Stimulated activated CD4-positive, alpha-beta T cell treated with anti-CD3 and anti-CD28 coated beads, TNF-alpha, amount 100 ng/mL, for 48 hours (primary cell): ENCODE data around the gene KCNB1.

ENCODE experiments used
- DNase-seq, 3 donors: peaks; one replicate each; pipeline ENCODE4 v3.0.0-alpha.2; 2020; ENCODE audit warnings: low read depth in 3 of 3

Gene KCNB1

DNA sequence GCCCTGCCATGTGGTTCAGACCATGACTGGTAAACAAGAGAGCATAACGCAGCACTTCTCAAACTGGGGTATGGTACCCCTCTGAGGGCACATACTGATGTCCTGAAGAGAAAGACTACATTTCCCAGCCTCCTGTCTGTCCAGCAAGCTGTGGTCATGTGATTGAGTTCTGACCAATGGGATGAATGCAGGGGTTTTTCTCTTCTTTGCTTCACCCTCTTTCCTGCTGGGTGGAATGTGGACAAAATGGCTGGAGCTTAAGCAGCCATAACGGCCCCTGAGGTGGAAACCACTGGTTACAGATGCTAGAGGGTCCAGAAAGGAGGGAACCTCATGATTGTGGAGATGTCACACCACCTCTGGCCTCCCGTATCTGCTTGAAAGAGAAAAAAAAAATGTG, 19.4 kb upstream of the KCNB1 start:
- DNase-seq = no peak

DNA sequence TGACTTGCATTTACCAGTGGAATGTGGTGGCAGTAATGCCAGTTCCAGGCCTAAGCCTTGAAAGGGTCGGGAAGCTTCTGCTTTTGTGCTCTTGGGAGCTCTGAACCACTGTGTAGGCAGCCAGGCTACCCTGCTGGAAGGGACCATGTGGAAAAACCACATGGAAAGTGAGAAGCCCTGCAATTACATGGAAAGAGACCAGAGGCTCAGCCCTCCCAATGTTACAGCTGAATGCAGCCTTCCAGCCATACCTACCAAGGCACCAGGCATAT, 14.9 kb upstream of the KCNB1 start:
- no peak for DNase-seq

DNA sequence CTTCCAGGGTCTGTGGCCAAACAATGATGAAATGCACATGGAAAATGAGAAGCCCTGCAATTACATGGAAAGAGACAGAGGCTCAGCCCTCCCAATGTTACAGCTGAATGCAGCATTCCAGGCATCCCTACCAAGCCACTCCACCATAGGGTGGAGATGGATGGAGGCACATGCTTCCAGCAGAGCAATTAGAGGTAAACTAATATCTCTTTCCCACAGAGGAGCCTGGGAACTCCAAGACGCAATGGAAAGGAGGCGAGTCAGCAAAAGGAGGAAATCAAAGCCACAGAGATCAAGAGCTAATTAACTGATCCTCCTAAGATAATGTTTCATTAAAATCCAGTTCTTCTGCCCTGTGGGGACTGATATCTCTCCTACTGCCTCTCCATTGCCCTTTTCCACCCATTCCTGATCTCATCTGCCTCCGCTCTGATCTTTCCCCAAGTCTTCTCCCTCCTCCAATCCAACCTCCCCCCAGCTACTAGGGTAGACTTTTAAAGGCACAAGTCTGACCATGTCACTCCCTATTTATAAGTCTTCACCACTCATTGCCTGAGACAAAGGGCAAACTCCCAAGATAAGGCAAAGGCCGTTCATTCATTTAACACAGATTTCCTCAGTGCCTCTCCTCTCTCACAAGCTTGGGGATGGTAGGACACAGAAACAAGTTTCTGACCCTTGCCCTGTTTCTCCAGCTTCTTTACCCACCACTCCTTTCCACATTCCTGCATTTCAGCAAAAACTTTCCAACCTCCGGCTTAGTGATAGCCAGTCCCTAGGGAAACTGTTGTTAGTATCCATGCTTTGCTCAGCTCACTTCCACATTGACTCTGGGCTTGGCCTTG, 14.3 kb upstream of the KCNB1 start:
- DNase-seq = no peak

DNA sequence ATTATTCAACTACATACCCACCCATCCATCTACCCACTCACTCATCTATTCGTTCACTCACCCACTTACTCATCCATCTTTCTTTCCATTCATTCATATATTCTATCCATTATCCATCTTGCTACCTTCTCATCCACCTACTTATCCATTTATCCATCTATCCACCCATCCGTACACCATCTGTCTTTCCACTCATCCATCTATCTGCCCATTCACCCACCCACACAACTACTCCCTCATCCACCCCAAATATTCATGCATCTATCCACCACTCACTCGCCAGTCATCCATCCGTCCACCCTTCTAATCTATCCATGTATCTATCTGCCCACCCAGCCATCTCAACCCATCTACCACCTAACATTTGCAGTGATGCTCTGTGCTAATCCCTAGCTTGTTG, 13.6 kb upstream of the KCNB1 start:
- no peak for DNase-seq

DNA sequence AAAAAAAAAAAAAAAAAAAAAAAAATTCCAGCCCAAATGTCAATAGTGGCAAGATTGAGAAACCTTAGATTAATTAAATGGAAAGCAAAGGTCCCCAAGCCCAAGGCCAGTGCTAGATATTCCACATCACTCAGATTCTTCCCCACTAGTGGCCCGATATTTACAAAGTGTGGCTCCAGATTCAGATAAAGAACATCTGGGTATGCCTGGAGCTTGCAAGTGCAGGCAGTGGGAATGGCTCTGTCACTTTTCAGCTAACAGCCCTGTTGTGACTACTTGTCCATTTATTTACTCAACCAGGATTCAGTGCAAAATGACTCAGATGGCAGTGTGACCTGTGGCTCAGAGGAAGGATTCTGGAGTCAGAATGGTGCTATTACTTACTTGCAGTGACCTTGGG, 8.2 kb upstream of the KCNB1 start:
- no peak for DNase-seq

DNA sequence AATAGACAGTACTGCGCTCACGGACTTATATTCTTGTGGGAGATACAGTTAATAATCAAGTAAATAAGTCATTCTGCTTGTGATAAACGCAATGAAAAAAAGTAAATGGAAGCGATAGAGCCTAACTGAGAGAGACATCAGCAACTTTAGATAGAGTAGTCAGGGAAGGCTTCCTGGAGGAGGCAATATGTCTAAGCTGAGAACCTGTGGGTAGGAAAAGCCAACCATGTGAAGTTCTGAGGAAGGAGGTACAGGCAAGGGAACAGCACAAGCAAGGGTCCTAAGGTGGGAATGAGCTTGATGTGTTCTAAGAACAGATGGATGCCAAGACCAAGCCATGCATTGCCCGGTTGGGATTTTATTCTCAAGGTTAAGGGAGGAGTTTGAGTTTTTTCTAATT, 7.2 kb upstream of the KCNB1 start:
- DNase-seq = no peak

DNA sequence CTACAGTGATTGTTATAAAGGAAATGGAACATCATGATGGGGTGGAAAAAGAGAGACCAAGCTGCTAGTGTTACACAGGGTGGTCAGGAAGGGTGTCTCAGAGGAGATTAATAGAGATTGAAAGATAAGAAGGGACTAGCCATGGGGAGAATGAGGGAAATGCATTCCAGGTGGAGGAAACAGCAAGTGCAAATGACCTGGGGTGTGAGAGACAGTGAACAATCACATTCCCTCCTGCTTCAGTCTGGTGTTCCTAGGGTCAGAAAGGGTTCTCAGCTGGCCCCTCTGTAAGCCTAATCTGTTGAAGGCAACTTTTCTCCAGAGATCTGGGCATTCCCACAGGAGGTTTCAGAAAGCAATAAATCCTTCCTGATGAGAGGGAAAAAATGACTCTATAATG, 3.6 kb upstream of the KCNB1 start:
- no peak for DNase-seq

DNA sequence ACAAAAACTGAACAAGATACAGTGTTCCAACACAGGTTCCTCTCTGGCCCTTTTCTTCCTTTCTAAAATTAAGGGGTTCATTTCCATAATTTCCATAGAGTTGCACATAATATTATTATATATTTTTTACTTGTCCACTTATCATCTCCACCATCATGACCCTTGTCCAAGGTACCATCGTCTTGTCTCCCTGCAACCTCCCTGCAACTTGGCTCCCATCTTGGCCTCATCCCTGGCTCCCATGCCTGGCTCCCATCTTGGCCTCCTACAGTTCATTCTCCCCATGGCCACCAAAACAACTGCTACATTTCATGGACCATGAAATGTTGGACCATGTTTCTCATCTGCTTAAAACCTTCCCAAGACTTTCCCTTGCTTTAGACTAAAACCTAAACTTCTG, 3.1 kb upstream of the KCNB1 start:
- no peak for DNase-seq

DNA sequence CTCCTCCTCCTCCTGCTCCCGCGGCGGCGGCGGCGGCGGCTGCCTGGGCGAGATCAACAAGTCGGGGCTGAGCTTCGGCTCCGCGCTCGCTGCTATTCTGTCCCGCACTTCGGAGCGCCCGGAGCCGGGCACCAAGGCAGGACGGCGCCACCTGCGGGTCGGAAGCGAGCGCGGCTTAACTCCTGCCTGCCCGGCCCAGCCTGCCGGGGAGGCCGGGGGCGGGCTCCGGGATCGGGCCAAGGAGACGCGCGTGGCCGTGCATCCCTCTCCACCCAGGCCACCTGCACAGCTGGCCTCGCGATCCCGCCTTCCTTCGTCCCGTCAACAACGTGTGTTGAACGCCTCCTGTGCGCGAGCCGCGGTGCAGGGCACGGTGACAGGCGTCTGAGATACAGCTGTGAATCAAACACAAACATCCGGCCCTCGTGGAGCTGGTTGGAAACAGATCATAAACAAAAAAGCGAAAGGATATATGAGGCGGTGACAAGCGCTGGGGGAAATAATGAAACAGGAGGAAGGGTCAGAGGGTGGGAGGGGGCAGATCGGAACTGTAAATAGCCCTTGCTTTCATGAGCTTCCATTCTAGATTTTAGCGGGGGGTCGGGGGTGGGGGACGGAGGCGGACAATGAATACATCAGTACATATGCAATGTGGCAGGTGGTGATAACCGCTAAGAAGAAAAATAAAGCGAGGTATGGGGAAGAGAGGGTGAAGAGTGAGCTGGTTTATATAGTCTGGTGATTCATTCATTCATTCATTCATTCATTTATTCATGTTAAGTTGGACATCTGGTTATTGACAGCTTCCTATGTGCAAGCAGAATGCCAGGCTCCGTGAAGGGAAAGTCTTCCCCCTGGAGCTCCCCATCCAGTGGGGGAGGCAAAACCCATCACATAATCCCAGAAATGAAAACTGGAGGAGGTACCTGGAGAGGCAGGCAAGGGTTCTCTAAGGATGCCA, 2.0 kb upstream of the KCNB1 start:
- DNase-seq = peak; percentile 51 to 72 (median 55)

DNA sequence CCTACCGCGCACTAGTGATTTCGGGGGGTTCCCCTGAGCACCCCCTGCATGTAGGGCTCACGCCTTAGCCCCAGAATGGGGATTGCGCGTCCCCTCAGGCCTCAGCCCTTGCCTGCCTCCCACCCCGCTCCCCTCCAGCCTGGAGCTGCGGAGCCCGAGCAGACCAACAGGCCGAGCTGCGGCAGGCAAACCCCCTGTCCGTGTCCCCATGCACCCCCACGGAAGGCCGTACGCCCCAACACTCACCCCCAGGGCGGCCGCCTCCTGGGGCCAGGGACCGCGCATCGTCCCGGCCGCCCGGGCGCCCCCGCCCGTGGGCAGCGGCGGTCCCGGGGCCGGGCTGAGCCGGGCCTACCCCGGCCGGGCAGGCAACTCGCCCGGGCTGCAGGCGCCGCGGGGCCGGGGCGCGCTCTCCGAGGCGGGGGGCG, 1.2 kb upstream of the KCNB1 start:
- DNase-seq = no peak

DNA sequence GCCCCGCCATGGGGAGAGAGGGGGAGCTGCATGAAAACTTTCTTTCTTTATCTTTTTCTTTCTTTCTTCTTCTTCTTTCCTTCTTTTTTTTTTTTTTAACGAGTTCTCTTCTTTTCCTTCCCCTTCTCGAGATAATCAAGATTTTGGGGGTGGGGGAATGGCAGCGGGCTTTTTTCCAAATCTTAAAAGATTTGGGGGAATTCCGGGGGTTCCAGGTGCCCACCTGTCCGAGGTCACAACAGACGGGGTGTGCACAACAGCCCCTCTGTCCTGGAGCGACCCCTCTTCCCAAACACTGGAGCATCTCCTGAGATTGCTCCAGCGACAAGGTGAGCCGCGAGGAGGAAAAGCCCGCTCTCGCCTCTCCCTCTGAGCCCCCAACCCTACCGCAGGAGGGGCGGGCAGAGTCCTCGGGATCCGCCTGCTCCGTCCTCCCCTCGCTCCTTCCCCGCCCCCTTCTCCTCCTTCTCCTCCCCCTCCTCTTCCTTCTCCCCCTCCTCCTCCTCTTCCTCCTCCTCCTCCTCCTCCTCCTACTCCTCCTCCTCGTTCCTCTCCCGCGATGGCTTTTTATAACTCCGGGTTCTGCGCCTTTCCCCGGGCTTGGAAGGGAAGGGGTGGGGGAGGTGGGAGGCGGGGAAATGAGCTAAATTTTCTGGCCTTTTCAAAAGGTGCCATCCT, 689 bp upstream of the KCNB1 start:
- no peak for DNase-seq

DNA sequence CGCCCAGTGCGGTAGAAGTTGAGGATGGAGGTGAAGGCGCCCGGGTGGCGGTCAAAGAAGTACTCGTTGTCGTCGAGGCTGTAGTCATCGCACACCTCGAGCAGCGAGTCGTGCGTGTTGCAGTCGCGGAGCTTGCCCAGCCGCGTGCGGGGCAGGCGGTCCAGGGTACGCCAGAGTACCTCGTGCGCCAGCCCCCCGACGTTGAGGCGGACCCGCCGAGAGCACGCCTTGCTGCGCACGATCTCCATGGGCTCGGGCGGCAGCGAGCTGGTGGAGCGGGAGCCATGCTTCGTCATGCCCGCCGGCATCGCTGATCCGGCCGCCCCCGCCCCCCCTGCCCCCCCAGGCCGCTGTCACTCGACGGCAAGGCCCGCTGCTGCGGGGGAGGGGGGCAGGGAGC, 295 bp downstream of the KCNB1 start:
- DNase-seq = no peak

DNA sequence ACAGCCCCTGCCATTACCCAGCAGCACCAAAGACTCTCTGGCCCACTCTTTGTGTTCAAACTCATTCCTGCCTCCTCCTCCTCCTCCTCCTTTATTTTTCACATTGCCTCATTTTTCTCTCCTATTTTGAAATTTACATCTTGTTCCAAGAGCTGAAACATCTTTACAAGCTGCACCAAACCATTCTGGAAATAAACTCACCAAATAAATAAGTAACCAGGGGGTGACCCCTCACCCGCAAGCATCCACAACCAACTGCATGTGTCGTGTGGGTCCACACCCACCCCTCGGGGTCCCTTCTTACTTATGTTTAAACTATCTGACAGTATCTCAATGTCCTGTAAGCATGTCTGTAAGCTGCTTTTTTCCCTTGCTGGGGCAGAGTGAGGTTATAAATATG, 1.4 kb downstream of the KCNB1 start:
- no peak for DNase-seq

DNA sequence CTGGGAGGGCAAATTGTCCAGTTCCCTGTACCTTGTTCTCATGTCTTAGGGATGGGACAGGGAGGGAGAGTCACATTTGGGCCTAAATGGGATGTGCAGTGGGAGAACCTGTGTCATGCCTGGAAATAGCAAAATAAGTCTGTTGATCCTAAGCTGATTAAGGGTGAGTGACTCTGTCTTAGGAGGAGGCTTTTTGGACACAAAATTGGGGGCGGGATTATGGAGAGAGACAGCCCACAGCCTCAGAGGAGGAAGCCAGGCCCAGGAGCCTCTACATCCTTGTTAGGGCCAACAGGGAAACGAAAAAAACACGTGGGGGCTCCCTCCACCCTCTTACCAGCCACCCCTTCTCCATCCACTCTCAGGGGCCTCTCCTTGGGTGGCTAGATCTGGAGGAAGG, 2.2 kb downstream of the KCNB1 start:
- DNase-seq = no peak

DNA sequence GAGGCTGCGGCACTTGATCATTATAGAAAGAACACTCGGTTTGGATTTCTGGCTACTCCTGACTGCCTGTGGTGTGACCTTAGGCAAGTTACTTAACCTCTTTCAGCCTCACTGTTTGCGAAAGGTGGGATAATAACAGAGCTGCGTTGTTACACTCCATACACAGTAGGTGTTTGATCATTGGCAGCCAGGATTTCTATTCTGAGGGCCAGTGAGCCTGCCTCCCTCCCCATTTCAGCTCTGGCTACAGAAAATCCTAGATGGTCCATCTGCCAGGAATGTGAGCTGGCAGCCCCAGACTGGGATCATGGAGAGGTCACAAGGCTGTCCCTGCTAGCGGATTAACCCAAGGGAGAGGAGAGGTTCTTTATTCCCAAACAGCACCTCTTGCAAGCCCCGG, 2.7 kb downstream of the KCNB1 start:
- no peak for DNase-seq

DNA sequence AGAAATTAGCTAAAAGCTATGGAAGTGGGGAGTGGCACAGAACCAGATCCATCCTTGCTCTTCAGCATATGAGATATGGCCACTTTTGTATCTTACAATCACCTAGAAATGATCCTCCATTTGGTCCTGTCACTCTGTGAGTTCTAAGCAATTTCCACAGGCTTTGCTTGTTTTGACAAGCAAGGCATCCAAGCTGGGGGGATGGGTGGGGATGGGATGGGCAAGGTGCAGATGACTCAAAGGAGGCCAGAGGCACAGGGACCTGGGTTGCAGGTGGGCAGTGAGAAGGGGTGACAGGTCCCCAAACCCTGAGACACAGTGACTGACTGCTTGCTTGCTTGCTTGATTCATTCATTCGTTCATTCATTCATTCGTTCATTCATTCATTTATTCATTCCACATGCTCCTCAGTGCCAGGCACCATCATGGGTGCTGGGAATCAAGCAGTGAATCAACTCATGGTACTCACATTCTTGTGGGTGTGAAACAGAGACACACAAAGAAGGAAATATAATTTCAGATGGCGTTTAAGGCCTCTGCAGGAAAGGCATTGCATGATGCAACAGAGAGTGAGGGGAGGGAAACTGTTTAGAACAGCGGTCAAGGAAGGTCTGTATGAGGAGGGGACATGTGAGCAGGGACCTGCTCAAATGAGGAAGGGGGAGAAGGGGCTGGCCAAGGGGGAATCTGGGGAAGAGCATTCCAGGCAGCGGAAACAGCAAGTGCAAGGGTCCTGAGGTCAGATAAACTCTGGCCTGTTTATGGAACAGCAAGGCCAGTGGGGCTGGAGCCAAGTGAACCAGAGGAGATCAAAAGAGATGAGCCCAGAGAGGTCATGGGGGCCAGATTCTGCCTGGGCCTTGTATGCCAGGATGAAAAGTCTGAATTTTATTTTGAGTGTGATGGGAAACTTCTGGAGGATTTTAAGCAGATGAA, 3.4 kb downstream of the KCNB1 start:
- DNase-seq = no peak

DNA sequence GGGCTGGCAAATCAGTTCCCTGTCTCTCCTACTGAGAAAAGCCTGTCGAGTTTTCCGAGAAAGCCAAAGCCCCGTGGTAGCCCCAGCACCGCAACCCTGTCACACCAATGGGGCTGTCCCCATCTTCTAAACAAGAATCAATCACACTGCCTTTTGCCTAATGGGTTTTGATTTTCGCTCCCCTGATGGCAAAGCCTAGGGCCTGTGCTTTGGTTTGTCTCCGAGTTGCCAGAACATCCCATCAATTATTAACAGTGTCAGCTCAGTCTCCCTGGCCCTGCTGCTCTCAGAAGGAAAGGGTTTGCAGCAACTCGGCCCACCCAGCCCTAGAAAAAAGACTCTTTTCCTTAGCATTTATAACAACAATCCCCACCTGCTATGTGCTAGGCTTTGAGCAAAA, 4.2 kb downstream of the KCNB1 start:
- DNase-seq = no peak

DNA sequence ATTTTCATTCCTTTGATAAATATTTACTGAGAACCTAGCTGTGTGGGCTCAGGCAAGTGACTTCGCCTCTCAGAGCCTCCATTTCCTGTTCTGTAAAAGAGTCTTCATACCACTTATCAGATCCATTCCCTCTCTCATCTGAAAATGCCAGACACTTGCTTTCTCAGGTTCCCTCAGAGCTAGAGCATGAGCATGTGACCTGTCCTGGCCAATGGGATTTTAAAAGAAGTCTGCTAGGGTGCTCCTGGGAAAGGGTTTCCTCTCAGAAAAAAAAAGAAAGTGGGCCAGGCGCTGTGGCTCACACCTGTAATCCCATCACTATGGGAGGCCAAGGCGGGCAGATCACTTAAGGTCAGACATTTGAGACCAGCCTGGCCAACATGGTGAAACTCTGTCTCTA, 5.3 kb downstream of the KCNB1 start:
- no peak for DNase-seq

DNA sequence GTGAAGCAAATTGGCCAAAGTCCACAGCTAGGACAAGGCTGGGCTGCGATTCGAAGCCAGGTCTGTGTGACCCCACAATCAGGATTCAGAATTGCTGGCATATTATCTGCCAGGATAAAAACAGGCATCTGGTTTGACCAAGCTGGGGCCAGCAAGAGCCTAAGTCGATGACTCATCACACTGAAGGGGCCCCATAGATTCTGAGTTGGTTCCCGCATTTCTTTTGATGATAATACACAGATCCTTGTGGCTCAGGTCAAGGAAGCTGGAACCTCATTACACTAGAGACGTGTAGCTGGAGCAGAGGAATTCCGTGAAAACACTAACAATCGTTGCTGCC, 6.5 kb downstream of the KCNB1 start:
- DNase-seq = no peak

DNA sequence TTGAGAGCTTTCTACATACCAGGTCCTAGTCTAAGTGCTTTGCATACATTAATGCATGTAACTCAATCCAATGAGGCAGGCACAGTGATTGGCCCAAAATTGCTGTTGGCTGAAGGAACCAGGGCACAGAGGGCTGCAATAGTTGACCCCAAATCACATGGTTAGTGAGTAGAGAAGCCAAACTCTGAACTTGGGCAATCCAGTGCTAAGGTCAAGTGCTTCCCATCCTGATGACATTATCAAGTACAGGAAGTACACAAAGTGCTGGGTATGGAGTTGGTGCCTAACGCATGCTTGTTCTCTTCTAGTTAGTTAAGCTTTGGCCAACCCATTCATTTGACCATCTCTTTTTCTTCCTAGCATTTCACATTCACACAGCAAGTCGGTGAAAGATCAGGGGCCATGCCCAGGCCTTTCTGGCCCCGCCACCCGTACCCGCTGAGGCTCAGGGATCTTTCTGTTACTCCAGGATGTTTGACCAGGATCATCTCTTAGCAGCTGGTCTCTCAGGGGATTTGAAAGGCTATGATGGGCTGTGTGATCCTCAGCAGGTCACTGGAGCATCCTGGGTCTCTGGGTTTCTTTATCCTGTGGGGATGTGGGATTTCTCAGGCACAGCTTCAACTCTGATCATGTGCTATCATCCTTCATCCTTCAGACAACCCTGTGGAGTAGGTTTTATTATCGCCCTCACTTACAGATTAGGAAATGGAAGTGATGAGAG, 7.0 kb downstream of the KCNB1 start:
- no peak for DNase-seq

DNA sequence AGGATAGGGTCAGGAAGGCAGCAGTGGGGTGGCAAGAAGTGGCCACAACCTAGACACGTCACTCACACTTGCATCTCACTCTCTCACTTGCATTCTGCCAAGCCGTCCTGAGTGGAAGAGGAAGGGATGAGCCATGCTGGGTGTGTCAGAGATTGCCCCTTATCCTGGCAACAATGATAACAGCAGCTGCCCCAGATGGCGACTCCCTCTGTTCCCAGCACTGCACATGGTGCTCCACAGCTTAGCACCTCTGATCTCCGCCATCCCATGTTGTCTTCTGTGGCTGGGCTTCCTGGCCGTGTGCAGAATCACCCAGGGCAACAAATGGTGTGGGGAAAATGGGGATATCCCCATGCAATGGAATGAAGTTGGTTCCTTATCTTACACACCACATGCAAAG, 11.1 kb downstream of the KCNB1 start:
- DNase-seq = no peak
